Dermis blood vessel endothelial cell (primary cell): ENCODE results near the gene SLC20A1. TPM values are rescaled to one million over a fixed set of nuclear protein-coding genes. Genes with fewer than 3 reads are reported as not detected.
"Not testable (repeated sequence)": the region's sequence is repeated elsewhere in the genome, so short reads cannot be mapped to it uniquely, and the experiment has no call there.

Source experiments
- DNase-seq: peaks from one replicate; pipeline ENCODE4 v3.0.0; 2010
- total RNA-seq: library from RNA; depleted of rRNA; stranded (reverse); fragments of >200 nt; gene quantifications from 2 replicates; pipeline ENCODE4 v1.2.3, GENCODE V29; 2014

Gene SLC20A1, protein sequence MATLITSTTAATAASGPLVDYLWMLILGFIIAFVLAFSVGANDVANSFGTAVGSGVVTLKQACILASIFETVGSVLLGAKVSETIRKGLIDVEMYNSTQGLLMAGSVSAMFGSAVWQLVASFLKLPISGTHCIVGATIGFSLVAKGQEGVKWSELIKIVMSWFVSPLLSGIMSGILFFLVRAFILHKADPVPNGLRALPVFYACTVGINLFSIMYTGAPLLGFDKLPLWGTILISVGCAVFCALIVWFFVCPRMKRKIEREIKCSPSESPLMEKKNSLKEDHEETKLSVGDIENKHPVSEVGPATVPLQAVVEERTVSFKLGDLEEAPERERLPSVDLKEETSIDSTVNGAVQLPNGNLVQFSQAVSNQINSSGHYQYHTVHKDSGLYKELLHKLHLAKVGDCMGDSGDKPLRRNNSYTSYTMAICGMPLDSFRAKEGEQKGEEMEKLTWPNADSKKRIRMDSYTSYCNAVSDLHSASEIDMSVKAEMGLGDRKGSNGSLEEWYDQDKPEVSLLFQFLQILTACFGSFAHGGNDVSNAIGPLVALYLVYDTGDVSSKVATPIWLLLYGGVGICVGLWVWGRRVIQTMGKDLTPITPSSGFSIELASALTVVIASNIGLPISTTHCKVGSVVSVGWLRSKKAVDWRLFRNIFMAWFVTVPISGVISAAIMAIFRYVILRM
- 31.1 and 75.5 TPM in 2 replicates for total RNA-seq

- peak; percentile 96 for DNase-seq
These were observed at the start of gene SLC20A1 for GRCh38 chr2:112645310-112646101. SLC20A1 (plus strand) TSS chr2:112645939; CDS start chr2:112646829, 890 bp downstream.

DNA sequence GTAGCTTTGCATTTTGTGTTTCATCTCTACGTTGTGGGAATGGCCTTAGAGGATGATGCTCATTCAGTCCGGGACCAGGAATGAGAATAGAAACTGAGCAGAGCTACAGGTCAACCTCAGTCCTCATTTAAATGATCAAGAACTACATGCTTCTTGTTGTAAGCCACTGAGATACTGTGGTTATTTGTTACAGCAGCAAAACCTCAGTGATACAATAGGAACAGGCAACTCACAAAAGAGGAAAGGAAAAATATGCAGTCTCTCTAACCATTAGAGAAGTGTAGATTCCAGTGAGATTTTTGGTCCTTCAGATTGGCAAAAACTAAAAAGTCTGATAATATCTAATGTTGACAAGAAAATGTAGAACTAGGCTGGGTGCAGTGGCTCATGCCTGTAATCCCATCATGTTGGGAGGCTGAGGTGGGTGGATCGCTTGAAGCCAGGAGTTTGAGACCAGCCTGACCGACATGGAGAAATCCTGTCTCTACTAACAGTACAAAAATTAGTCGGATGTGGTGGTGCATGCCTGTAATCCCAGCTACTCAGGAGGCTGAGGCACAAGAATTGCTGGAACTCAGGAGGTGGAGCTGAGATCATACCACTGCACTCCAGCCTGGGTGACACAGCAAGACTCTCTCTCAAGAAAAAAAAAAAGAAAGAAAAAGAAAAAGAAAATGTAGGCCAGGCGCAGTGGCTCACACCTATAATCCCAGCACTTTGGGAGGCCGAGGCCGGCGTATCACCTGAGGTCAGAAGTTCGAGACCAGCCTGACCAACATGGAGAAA lies 48.0 kb upstream of the SLC20A1 start:
- DNase-seq, result no peak

DNA sequence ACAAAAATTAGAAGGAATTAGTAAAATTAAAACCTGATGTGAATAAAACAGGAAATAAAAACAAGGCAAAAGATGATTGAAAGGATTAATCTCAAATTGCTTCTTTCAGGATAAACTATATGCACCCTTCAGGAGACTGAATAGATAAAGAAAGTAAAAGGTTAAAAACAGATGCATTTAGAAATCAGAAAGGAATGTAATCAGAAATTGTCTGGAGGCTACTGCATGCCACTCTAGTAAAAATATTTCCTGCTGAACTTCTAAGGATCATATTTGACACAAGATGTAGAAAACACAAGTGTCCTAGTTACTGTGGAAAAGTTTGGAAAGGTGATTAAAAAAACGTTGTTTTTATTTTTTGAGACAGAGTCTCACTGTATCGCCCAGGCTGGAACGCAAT lies 45.1 kb upstream of the SLC20A1 start:
- no peak for DNase-seq

- no peak for DNase-seq
These were observed 44.0 kb upstream of the SLC20A1 start for GRCh38 chr2:112601754-112602153.

- DNase-seq, result no peak
These were observed 42.8 kb upstream of the SLC20A1 start for GRCh38 chr2:112602917-112603316.

DNA sequence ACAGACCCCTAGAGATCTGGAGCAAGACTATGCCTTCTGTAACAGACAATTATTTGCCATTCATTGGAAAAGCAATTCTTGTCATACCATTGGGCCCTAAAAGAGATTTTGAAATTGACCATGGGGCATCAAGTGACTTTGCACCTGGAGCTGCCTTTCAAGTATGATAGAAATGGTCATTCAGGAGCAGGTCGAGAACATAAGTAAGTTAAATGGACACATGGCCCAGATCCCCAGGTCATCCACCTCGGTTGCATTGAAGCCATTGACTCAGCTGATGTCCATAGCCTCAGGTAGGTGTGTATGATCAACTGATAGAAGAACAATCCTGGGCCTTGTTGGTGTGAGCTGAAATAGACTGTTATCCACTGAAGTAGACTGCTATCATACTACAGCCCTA lies 42.0 kb upstream of the SLC20A1 start:
- DNase-seq, result no peak

DNA sequence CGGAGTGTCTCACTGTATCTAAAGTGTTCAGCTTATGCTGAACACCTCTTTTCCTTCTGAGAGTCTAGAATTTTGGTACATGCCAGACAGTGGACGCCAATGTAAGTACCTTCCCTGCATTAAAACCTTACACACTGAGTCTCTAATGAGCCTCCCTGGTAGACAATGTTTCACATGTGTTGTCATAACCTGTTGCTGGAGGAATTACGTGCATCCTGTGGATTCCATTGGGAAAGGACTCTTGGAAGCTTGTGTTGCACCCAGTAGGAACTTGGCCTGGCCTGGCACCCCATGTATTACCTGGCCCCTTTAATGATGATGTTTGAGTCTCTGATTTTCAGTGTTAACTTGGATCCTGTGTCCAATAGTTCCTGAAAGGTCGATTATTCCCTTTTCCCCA lies 40.8 kb upstream of the SLC20A1 start:
- no peak for DNase-seq

GRCh38 chr2:112605926-112606325 lies 39.8 kb upstream of the SLC20A1 start:
- no peak for DNase-seq

DNA sequence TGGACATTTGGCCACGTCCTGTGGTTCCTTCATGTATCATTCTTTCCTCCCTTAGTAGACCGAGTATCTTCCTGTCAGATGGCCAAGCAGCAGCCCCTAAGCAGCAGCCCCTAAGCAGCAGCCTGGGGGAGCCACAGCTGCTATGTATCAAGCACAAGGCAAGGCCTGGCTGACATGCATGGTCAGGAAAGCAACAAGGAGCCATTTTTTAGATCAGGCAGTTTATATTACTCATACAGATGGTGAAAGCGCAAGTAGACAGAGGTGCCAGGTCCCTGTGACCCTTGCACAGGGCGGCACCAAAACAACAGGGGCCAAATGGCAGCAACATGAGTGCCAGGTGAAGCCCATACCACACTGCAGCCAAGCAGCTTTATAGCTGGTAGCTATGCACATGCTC lies 39.2 kb upstream of the SLC20A1 start:
- no peak for DNase-seq

- no peak for DNase-seq
These were observed 37.9 kb upstream of the SLC20A1 start for GRCh38 chr2:112607680-112608438.

DNA sequence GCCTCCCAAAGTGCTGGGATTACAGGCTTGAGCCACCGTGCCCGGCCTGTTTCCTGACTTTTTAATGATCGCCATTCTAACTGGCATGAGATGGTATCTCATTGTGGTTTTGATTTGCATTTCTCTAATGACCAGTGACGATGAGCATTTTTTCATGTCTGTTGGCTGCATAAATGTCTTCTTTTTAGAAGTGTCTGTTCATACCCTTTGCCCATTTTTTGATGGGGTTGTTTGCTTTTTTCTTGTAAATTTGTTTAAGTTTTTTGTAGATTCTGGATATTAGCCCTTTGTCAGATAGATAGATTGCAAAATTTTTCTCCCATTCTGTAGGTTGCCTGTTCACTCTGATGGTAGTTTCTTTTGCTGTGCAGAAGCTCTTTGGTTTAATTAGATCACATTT lies 36.4 kb upstream of the SLC20A1 start:
- not testable (repeated sequence) for DNase-seq

GRCh38 chr2:112612283-112612682 lies 33.5 kb upstream of the SLC20A1 start:
- DNase-seq, result not testable (repeated sequence)

DNA sequence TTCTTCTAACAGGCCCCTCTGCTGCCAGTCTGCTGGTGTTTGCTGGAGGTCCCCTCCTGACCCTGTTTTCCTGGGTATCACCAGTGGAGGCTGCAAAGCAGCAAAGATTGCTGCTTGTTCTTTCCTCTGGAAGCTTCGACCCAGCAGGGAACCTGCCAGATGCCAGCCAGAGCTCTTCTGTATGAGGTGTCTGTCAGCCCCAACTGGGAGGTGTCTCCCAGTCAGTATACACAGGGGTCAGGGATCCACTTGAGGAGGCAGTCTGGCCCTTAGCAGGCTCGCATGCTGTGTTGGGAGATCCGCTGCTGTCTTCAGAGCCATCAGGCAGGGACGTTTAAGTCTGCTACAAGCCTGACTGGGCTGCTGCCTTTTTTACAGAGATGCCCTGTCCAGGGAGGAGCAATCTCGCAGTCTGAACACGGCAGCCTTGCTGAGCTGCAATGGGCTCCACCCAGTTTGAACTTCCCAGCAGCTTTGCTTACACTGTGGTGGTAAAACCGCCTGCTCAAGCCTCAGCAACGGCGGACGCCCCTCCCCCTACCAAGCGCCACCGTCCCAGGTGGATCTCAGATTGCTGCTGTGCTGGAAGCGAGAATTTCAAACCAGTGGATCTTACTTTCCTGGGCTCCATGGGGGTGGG lies 31.4 kb upstream of the SLC20A1 start:
- DNase-seq, result no peak

DNA sequence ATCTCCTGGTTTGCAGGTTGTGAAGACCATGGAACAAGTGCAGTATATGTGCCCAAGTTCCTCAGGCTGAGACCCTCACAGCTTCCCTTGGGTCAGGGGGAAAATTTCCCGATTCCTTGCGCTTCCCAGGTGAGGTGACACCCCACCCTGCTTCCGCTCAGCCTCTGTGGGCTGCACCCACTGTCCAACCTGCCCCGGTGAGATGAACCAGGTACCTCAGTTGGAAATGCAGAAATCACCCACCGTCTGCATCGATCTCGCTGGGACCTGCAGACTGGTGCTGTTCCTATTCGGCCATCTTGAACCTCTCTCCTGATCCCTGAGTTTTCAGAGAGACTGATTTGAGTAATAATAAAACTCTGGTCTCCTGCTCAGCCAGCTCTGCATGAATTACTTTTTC lies 30.7 kb upstream of the SLC20A1 start:
- no peak for DNase-seq

DNA sequence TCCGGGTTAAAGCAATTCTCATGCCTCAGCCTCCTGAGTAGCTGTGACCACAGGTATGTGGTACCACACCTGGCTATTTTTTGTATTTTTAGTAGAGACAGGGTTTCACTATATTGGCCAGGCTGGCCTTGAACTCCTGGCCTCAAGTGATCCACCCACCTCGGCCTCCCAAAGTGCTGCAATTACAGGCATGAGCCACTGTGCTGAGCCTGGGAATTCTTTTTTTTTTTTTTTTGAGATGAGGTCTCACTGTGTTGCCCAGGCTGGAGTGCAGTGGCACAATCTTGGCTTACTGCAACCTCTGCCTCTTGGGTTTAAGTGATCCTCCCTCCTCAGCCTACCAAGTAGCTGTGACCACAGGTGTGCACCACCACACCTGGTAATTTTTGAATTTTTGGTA lies 29.9 kb upstream of the SLC20A1 start:
- not testable (repeated sequence) for DNase-seq

- no peak for DNase-seq
These were observed 27.4 kb upstream of the SLC20A1 start for GRCh38 chr2:112618383-112618782.

DNA sequence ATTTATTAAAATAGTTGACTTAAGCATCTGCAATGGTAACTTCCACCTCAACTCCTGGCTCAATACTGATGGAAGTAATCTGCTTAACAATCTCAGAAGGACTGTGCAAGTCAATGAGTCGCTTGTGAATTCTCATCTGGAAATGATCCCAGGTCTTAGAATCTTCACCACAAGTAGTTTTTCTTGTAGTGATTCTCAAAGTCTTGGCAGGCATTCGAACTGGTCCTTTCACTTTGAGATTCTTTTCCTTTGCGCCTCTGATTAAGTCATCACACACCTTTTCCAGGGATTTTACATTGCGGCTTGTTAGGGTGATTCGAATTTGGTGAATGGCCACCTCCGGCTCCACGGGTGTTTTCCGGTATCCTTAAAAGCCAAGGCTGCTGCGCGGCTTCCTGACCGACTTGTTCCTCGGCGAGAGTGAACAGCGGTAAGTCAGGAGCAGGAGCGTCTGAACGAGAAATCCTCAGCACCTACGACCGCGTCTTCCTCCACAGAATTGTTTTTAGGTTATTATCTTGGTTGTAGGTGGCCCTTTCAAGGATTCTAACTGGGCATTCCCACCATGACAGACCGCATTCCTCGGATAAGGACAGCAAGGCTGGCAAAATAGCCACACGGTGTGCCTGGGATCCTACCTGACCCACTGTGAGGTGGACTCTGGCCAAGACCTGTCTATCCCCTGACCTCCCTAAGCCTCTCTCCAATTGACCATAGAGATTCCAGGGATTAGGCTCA lies 23.8 kb upstream of the SLC20A1 start:
- no peak for DNase-seq

- no peak for DNase-seq
These were observed 23.2 kb upstream of the SLC20A1 start for GRCh38 chr2:112622528-112622849.

DNA sequence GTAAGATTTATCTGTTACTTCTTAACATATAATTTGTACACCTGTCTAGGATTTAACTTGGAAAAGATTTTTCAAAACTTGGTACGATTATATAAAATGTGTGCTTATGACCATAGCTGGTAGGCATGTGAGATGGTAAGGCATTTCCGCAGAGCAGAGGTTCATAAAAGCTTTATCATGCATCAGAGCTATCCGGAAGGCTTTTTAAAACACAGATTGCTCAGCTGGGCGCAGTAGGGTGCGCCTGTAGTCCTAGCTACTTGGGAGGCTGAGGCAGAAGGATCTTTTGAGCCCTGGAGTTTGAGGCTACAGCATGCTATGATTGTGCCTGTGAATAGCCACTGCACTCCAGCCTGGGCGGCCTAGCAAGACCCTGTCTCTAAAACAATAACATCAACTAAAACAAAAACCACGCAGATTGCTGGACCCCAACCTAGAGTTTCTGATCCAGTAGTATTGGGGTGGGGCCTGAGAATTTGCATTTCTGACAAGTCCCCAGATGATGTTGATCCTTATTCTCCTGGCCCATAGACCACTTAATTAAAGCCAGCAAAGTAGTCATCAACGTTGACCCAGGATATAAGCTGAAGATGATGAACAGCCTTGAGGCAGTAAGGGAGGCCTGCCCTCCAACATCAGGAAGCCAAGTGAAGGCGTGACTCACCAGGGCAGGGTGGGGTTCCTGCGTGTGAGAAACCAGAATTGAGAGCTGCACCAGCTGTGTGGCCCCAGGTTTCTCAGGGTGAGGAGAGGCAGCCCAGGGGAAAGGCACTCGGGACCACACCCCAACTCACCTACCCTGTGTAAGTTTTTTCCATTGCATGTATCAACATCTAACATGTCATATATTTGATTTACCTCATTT lies 21.6 kb upstream of the SLC20A1 start:
- peak; percentile 70 for DNase-seq
